GM12873 (cell line): ENCODE data around the gene SPATA3.

Experiments
- CTCF ChIP-seq: IDR thresholded peaks from 2 replicates; pipeline ENCODE4 v1.5.1; 2012; ENCODE audit warnings: low read depth, mild to moderate bottlenecking, moderate library complexity, low read length, control low read depth; ENCODE audit not compliant: insufficient read depth; ENCODE audit errors: missing control alignments

The SPATA3 gene

GRCh38 chr2:230958820-230959756, 36.8 kb upstream of the SPATA3 start:
- TF ChIP-seq CTCF: no peak

DNA sequence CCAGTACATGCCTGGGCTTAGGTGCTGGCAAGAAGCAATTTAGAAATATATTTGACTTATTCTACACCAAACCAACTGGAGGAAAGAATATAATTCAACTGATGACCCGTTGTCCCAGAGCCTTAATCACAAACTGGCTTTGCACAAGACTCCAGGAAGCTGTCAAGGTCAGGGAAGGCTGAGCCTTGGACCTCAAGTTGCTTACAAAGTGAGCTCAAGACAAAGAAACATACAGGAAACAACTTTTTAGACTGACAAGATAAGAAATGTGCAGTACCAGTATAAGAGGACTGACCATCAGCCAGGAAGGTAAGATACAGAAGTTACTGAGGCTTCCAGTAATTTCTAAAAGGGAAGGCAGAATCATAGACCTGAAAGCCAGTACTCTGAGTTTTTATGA, 35.9 kb upstream of the SPATA3 start:
- no peak for TF ChIP-seq CTCF

GRCh38 chr2:230961091-230961491, 34.8 kb upstream of the SPATA3 start:
- no peak for TF ChIP-seq CTCF

- no peak for TF ChIP-seq CTCF
Measured at GRCh38 chr2:230964136-230964730, 31.7 kb upstream of the SPATA3 start.

GRCh38 chr2:230967113-230967512, 28.8 kb upstream of the SPATA3 start:
- TF ChIP-seq CTCF: no peak

DNA sequence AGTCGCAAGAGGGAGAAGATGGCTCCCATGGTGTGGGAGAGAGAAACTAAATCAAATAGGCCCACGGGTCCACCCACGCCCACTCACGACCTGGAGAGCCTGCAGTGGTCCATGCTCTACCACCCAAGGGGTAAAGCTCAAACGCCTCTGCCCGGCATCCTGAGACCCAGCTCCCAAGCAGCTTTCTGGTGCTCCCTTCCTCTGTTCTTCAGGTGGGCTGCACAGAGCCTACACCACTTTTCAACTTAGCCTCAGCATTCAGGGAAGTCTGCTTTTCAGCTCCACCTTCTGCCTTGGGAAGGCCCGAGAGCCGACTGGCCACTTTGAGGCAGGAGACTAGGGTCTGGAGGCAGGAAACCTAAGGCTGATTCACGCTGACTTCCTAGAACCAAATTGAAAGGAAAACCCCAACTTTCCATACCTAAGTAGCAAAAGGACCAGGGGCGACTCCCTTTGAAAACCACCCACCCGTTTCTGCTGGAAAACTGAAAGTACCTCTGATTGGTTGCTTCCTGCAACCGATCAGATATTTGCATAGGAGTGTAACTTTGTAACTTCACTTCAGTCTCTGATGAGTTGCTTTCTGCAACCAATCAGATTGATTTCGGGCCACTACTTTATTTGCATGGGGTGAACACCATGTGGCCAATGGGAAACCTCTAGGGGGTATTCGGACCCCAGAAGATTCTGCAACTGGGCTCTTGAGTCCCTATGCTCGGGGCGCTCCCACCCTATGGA, 26.8 kb upstream of the SPATA3 start:
- no peak for TF ChIP-seq CTCF

DNA sequence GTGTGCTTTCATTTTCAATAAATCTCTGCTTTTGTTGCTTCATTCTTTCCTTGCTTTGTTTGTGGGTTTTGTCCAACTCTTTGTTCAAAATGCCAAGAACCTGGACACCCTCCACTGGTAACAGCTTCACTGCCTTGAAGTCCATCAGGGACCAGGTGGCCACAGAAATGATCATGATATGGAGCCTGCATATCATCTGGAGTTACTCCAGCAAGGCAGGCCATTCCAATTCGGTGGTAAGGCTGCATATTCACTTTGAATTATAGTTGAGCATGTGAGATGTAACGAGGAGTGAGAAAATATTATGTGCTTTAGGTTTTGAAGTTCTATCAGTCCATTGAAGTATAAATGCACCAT, 26.3 kb upstream of the SPATA3 start:
- no peak for TF ChIP-seq CTCF
